Measurements from ENCODE around the gene MTRF1L.
"Not testable (repeated sequence)": the region's sequence is repeated elsewhere in the genome, so short reads cannot be mapped to it uniquely, and the experiment has no call there.

Gene MTRF1L

GRCh38 chr6:153003366-153003690 is 819 bp upstream of the MTRF1L start:
- no peak for DNase-seq (ENCODE audit: low read depth in 2 of 2)

DNA sequence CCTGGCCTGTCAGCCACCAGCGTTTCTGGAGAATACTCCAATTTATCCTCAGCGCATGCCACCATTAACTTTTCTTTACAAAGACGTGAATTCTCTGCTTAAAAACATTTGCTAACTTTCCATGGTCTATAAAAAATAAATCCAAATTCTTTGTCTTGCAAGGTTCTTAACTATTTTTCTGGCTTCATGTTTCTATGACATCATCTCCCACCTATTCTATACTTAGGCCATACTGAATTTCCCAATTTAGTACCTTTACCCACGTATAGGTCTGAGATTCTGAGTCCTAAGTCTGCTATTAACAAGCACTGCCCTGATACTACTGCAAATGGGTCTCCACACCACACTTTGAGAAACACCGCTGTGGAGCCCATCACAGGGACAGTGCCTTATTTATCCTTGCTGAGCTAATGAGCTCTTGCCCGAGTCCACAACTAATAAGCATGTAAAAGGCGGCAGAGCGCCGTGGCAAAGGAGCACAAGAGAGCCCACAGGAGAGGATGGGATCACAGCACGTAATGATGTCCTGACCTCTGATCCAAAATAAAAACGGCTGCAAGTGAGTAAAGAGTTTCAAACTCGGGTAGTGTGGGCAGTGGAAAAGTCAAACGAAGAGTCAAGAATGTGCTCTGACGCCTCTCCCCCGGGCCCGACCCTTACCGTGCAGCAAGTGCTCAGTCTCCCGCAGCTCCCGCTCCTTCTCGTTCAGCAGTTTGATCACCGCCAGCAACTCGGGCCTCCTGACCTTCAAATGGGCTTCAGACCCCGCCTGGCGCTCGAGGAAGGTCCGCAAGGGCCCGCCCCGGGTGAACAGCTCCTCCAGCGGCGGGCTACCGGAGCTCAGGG is 519 bp downstream of the MTRF1L start:
- no peak for DNase-seq (ENCODE audit: low read depth in 2 of 2)

GRCh38 chr6:153000790-153001189 is 1.7 kb downstream of the MTRF1L start:
- DNase-seq (ENCODE audit: low read depth in 2 of 2): not testable (repeated sequence)

DNA sequence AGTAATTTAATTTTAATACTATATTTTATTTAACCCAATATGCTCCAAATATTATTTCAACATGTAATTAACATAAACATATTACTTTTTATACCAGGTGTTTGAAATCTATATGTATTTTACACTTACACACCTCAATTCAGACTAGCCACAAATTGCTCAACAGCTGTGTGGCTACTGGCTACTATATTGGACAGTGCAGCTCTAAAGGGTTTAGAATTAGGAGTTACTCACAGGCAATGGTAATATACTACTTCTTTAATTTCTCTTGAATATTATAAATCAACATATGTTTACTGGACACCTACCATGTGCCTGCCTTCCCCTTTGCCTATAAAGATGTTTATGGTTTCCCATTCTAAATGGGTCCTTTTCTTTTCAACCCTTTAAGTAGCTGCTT is 2.3 kb downstream of the MTRF1L start:
- no peak for DNase-seq (ENCODE audit: low read depth in 2 of 2)

GRCh38 chr6:152999538-152999937 is 3.0 kb downstream of the MTRF1L start:
- not testable (repeated sequence) for DNase-seq (ENCODE audit: low read depth in 2 of 2)

DNA sequence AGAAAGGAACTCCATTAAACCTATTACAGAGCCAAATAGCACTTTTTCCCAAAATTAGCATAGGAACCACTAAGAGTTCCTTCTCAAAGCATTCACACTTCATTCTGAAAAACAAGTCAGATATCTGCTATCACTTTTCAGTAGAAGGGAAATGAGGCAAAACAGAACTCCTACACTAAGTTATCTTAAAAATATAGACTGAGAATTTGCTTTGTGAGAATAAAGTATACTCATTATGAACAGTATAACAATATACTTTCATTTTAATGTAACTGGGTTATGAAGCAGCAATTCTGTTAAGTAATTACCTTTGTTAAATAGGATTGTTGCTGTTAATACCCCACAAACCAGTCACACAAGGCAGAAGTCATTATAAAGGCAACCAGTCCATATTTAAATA is 8.7 kb downstream of the MTRF1L start:
- DNase-seq (ENCODE audit: low read depth in 2 of 2): no peak

DNA sequence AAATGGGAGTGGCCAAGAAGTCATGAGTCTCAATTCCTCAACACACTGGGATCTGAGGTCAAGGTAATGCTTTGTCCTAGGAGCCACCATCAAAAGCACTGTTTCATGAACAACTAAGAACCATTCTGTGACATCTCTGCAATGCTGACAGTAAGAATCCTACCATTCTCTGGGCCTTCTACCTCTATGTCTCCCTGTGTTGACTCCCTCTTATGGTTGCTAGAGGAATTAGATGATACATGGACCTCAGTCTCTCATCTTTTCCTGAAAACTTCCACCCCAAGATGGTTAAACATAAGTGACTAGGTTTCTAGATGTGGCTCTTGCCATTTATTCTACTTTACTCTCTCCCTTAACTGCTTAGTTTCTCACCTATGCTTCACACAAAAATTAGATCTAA is 9.1 kb downstream of the MTRF1L start:
- DNase-seq (ENCODE audit: low read depth in 2 of 2): no peak

- no peak for DNase-seq (ENCODE audit: low read depth in 2 of 2)
These were observed 15.5 kb downstream of the MTRF1L start for GRCh38 chr6:152986978-152987377.

DNA sequence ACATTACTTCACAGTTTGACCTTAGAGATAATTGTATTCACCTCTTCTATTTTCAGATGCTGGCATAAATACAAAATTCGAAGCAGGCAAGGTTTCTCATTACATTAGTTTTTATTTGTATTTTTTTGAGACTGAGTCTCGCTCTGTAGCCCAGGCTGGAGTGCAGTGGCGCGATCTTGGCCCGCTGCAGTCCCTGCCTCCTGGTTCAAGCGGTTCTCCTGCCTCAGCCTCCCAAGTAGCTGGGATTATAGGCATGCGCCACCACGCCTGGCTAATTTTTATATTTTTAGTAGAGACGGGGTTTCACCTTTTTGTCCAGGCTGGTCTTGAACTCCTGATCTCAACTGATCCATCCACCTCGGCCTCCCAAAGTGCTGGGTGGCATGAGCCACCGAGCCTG is 17.2 kb downstream of the MTRF1L start:
- DNase-seq (ENCODE audit: low read depth in 2 of 2): not testable (repeated sequence)

GRCh38 chr6:152984513-152984872 is 18.0 kb downstream of the MTRF1L start:
- DNase-seq (ENCODE audit: low read depth in 2 of 2): no peak

DNA sequence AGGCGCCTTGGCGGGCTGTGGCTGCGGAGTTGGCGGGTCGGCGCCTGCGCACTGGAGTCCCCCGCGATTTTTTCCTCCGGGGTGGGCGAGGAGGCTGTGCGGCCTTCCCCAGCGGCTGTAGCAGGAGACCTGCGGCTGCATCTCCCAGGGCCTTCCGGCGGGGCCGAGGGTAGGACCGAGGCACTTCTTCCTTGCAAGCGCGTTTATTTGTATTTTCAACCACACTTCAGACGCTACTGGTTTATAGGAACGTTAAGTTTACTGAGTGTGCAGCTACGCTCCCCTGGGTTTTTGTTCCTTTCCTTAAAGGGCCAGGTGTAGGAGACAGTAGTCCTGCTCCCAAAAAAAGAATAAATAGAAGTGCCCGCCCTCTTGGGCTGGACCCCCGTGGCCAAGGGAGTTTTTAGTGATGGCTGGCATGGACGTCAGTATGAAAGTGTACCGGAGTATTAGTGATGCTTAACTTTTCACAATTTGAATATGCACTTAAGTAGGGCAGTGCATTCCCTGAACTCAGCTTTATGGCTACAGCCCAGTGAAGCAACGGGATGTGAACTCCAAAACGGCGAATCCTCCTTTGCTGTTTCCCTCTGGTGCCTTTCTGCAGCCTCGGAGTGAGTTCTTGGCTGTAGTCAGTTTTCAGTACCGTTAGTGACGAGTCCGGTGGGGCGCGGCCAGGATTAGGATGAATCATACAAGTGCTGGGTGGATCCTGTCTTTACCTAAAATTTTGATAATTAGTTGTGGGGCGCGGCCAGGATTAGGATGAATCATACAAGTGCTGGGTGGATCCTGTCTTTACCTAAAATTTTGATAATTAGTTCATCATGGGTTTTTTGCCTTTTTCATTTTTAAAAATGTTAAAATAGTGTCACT is 18.6 kb downstream of the MTRF1L start:
- DNase-seq (ENCODE audit: low read depth in 2 of 2): peak; percentile 92 to 93

DNA sequence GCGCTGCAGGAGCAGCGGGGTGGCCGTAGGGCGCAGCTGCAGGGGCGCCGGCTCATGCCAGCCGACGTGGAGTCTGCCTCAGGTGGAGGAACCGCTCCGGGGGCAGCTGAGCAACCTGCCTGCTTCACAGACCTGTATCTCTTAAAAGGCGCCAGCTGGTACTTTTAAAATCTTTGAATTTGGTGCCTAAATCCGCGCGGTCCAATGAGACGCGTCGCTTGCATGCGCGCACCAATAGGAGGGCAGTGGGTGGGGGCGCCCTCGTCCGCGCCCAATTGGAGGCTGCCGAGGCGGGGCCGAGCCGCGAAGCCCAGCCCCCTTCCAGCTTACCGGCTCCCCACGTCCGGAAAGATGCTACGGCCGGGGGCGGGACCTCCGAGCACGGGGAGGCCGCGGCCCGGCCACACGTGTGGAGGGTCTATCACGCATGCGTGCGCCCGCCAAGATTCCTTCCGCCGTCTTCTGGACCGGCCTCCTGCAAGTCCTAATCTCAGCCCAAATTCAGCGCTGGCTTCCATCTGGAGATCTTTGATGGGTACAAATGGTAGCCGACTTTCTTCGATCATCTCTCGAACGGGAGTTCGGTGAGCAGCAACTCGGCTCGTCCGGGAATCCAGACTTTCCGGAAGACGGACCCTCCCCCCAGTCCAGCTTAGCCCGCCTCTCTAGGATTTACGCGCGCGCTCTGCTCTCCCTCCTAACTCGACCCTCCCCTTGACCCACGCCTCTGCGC is 19.4 kb downstream of the MTRF1L start, which contains the start of gene FBXO5:
Gene FBXO5, minus strand, starts transcription at position 138 of the 733 bp plus-strand sequence. Its CDS starts 82 bp downstream, at position 56.
- DNase-seq (ENCODE audit: low read depth in 2 of 2): peak; percentile 94 to 97

DNA sequence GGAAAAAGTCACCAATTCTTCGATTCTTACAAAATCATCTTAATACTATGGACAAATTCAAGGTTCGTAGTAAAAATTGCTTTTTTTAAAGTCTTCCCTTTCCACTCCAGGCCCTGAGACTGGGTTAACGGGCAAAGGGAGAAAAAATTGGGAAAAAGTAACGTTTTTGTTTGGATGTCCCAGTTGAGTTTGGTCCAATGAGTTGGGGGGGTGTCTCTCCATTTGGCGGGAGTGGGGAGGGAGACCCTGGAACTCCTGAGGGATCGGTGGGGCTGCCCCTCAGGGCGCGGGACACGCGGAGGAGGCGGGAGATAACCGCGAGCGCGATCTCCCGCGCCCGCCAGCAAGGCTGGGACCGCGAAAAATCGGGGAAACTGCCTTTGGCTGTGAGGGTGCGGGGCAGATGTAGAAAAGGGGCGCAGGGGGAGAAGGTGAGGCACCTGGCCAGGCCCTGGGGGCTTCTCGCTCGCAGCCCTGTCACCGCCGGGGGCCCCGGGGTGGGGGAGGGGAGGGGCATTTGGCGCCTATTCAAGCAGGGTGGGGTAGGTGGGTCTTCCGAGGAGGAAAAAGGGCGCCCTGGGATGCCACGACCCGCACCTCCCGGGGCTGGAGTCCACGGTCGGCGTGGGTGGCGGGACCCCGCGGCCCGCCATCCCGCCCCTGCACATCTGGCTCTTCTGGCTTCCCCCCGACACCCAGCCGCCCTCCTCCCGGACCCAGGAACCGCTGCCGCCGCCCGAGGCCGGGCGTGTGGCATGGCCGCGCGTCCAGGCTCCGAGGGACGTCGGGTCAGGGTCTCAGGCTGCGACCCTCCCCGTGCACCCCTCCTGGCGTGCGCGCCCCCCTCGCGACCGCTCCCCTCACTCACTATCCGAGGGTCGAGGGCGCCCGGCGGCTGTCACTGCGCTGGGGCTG is 20.3 kb downstream of the MTRF1L start:
- DNase-seq (ENCODE audit: low read depth in 2 of 2): no peak

- DNase-seq (ENCODE audit: low read depth in 2 of 2): no peak
These were observed 21.3 kb downstream of the MTRF1L start for GRCh38 chr6:152981219-152981618.

DNA sequence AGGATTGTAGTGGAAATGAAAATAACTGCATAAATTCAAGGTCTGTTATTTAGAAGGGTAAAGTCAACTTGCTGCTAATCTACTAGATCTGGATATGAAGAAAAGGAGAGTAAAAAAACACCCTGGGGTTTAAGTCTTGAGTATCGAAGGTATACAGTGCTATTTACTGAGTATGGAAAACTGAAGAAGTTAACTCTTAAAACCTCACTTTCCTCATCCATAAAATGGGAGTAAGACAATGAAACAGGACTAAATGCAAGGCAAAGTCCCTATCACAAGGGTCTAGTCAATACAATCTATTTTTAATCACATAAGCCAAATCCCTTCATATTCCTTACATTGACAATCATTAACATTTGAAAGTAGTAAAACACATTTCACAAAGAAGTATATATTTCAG is 21.9 kb downstream of the MTRF1L start:
- no peak for DNase-seq (ENCODE audit: low read depth in 2 of 2)

DNA sequence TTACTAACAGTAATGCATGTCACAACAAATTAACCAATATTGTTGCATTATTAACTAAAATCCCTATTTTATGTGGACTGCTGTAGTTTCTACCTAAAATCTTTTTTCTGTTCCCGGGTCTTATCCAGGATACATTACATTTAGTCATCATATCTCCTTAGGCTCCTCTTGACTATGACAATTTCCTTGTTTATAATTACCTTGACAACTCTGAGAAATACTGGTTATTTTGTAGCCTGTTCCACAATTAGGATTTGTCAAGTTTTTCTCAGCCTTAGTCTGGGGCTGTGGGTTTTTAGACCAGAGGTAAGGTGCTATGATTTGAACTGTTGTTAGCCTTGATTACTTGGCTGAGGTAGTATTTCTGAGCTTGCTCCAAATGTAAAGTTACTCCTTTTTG is 23.4 kb downstream of the MTRF1L start:
- no peak for DNase-seq (ENCODE audit: low read depth in 2 of 2)

- no peak for DNase-seq (ENCODE audit: low read depth in 2 of 2)
These were observed 24.5 kb downstream of the MTRF1L start for GRCh38 chr6:152978058-152978457.

- DNase-seq (ENCODE audit: low read depth in 2 of 2): no peak
These were observed 25.0 kb downstream of the MTRF1L start for GRCh38 chr6:152977556-152977955.

DNA sequence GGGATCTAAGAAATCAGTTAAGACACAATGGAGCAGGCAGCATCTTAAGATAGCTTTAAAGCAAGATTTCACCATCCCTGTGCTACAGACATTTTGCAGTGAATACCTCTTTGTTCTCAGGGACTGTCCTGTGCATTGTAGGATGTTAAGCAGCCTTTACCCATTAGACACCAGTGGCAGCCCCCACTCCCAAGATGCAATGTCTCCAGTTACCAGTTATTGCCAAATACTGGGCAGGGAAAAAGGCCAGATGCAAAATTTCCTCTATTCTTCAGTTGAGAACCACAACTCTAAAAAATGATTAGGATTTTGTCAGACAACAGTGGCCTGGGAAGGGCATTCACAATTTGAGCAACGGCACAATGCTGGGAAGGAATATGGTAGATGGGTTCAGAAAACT is 25.8 kb downstream of the MTRF1L start:
- no peak for DNase-seq (ENCODE audit: low read depth in 2 of 2)

DNA sequence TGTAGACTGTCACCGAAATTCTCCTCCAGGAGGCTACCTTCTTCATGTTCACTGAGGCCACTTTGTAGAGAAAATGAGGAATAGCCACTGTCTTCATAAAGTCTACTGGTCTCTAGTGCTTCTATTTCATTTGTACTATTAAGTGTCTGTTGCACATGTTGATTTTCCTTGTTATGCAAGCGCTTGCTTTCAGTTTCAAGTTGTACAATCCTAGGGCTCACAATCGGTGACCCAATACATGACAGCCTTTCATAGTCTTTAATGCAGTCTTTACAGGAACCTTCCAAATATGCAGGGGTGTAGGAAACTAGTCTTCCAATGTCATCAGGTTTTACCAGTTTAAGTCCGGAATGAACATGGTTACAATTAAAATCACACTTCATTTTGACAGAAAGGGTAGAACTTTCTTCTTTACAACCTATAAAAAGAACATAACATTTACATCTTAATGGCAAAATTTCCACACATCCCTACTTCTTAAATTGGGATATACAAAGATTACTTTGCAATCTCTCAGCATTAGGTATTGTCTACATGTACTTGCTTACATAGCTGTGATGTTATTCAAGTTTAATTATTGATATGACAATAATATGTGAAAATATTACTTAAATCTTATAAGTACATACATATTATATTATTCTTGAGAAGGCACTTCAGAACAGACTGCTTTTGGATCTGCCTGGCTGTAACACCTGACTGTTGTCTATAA is 27.1 kb downstream of the MTRF1L start:
- DNase-seq (ENCODE audit: low read depth in 2 of 2): no peak

GRCh38 chr6:152973916-152974315 is 28.6 kb downstream of the MTRF1L start:
- DNase-seq (ENCODE audit: low read depth in 2 of 2): no peak

Measured in stimulated activated CD4-positive, alpha-beta T cell treated with anti-CD3 and anti-CD28 coated beads, Interleukin-1b, Interleukin-23, amount 100 ng/mL, for 4 hours (primary cell).